A549 (cell line): ENCODE data around the gene CLTCL1. TPM values are rescaled to one million over a fixed set of nuclear protein-coding genes. Genes with fewer than 3 reads are reported as not detected.

ENCODE experiments used
- ATAC-seq, 2 experiments: fragments of 200-7000 bp in 1 of 2; fragments of >200 bp in 1 of 2; cut with Nextera tagmentation in 1 of 2; cut with Tn5 transposase in 1 of 2; 3 replicates each; pipeline versions ENCODE4 v1.8.0 to v1.9.1; 2018 to 2020; ENCODE audit warnings: mild to moderate bottlenecking in 1 of 2, moderate library complexity in 1 of 2
- CTCF ChIA-PET: fragments of 300-600 bp; sonication (Branson Sonifier 250); formaldehyde crosslinking; extraction: SDS; loops from one replicate; lab custom pipeline; 2021; ENCODE audit warnings: antibody characterized with exemption, inconsistent platforms; lab: Yijun Ruan, JAX
- POLR2A ChIA-PET: fragments of 350-600 bp; formaldehyde crosslinking; extraction: SDS; loops from one replicate; lab custom pipeline; 2021; ENCODE audit warnings: antibody characterized with exemption, inconsistent platforms; lab: Yijun Ruan, JAX
- DNase-seq, 2 experiments: peaks; one replicate each; pipeline versions ENCODE4 v3.0.0 to v3.0.0-alpha.2; 2011 to 2016; ENCODE audit warnings: low read depth in 1 of 2, low spot score in 1 of 2
- FAIRE-seq: peaks from 2 replicates; lab custom pipeline; 2011; peaks lifted over from hg19 to GRCh38; lab: Jason Lieb, UNC
- H3K27ac ChIP-seq, 2 experiments: fragments of >200 bp; sonication (Bioruptor Twin); formaldehyde crosslinking; 3 replicates each; pipeline ENCODE4 v1.5.1; 2016 to 2017
- H3K4me1 ChIP-seq: fragments of >200 bp; sonication (Bioruptor Twin); formaldehyde crosslinking; 3 replicates; pipeline ENCODE4 v1.6.1; 2016
- H3K4me2 ChIP-seq: fragments of >200 bp; sonication (Bioruptor Twin); formaldehyde crosslinking; 3 replicates; pipeline ENCODE4 v1.6.1; 2016
- H3K4me3 ChIP-seq: fragments of >200 bp; sonication (Bioruptor Twin); formaldehyde crosslinking; 3 replicates; pipeline ENCODE4 v1.5.1; 2016
- H3K9me3 ChIP-seq: fragments of >200 bp; sonication (Bioruptor Twin); formaldehyde crosslinking; 3 replicates; pipeline ENCODE4 v1.6.1; 2016
- ATOH8 ChIP-seq: fragments of 250-450 bp; sonication (Bioruptor Pico); IDR thresholded peaks from 2 replicates; pipeline ENCODE4 v1.5.0; 2020; ENCODE audit warnings: low read depth, mild to moderate bottlenecking, moderate library complexity
- BCL3 ChIP-seq: fragments of >200 bp; sonication (Bioruptor Twin); formaldehyde crosslinking; IDR thresholded peaks from 3 replicates; pipeline ENCODE4 v1.6.1; 2016
- BHLHE40 ChIP-seq: IDR thresholded peaks from 2 replicates; pipeline ENCODE4 v1.6.1; 2012; ENCODE audit warnings: low read depth, low read length, inconsistent platforms
- CBX8 ChIP-seq: fragments of 200-600 bp; sonication (generic); IDR thresholded peaks from 2 replicates; pipeline ENCODE4 v1.6.1; 2016
- FOSB ChIP-seq: fragments of 250-450 bp; sonication (Bioruptor Pico); IDR thresholded peaks from 2 replicates; pipeline ENCODE4 v1.5.0; 2020; ENCODE audit warnings: mild to moderate bottlenecking, moderate library complexity
- HEYL ChIP-seq: fragments of 250-450 bp; sonication (Bioruptor Pico); IDR thresholded peaks from 2 replicates; pipeline ENCODE4 v1.8.0; 2021; ENCODE audit warnings: mild to moderate bottlenecking, moderate library complexity
- HMGXB4 ChIP-seq: fragments of 250-450 bp; sonication (Bioruptor Pico); IDR thresholded peaks from 2 replicates; pipeline ENCODE4 v1.5.0; 2021; ENCODE audit warnings: mild to moderate bottlenecking, moderate library complexity, borderline replicate concordance
- HOXA7 ChIP-seq: fragments of 250-450 bp; sonication (Bioruptor Pico); IDR thresholded peaks from 2 replicates; pipeline ENCODE4 v1.5.0; 2020; ENCODE audit warnings: mild to moderate bottlenecking, moderate library complexity
- HOXB5 ChIP-seq: fragments of 250-450 bp; sonication (Bioruptor Pico); IDR thresholded peaks from 2 replicates; pipeline ENCODE4 v1.5.0; 2020; ENCODE audit warnings: mild to moderate bottlenecking, moderate library complexity
- JUN ChIP-seq, 2 experiments: fragments of >200 bp; sonication (Bioruptor Twin); formaldehyde crosslinking; IDR thresholded peaks; 2 replicates in 1 of 2; 3 replicates in 1 of 2; pipeline ENCODE4 v1.6.1; 2016 to 2017
- KDM1A ChIP-seq: fragments of 200-600 bp; sonication (generic); IDR thresholded peaks from 2 replicates; pipeline ENCODE4 v1.6.1; 2016; ENCODE audit warnings: low read depth, mild to moderate bottlenecking
- KDM5A ChIP-seq: fragments of 200-600 bp; sonication (generic); IDR thresholded peaks from 2 replicates; pipeline ENCODE4 v1.6.1; 2016; ENCODE audit warnings: antibody characterized with exemption, mild to moderate bottlenecking
- MAFK ChIP-seq: fragments of 450-650 bp; IDR thresholded peaks from 2 replicates; pipeline ENCODE4 v1.6.1; 2014; ENCODE audit not compliant: partially characterized antibody
- NFE2L2 ChIP-seq: fragments of 150-350 bp; conservative IDR thresholded peaks from 2 replicates; pipeline ENCODE4 v1.6.1; 2014; ENCODE audit warnings: low read length
- PBX3 ChIP-seq: IDR thresholded peaks from 2 replicates; pipeline ENCODE4 v1.6.1; 2012
- POLR2A ChIP-seq: IDR thresholded peaks from 2 replicates; pipeline ENCODE4 v1.6.1; 2012; ENCODE audit warnings: mild to moderate bottlenecking, low read length
- POLR2AphosphoS2 ChIP-seq: conservative IDR thresholded peaks from 2 replicates; pipeline ENCODE4 v1.6.1; 2012; ENCODE audit warnings: low read length, improper control_type of control experiment, inconsistent platforms
- RARB ChIP-seq: fragments of 250-450 bp; sonication (Bioruptor Pico); IDR thresholded peaks from 2 replicates; pipeline ENCODE4 v1.8.0; 2021; ENCODE audit warnings: mild to moderate bottlenecking, moderate library complexity
- RFX5 ChIP-seq: fragments of 450-650 bp; IDR thresholded peaks from 2 replicates; pipeline ENCODE4 v1.7.1; 2014; ENCODE audit warnings: antibody characterized with exemption, mild to moderate bottlenecking, moderate library complexity
- RNF2 ChIP-seq: fragments of 200-600 bp; sonication (generic); IDR thresholded peaks from 2 replicates; pipeline ENCODE4 v1.6.1; 2016; ENCODE audit warnings: low read depth, mild to moderate bottlenecking, antibody characterized with exemption, moderate library complexity, borderline replicate concordance
- SMC3 ChIP-seq: fragments of >200 bp; sonication (Bioruptor Twin); formaldehyde crosslinking; IDR thresholded peaks from 3 replicates; pipeline ENCODE4 v1.6.1; 2018; ENCODE audit warnings: inconsistent platforms
- TFCP2L1 ChIP-seq: fragments of 250-450 bp; sonication (Bioruptor Pico); IDR thresholded peaks from 2 replicates; pipeline ENCODE4 v1.5.0; 2021; ENCODE audit warnings: mild to moderate bottlenecking
- TP53 ChIP-seq: fragments of 250-450 bp; sonication (Bioruptor Pico); IDR thresholded peaks from 2 replicates; pipeline ENCODE4 v1.5.0; 2021; ENCODE audit warnings: mild to moderate bottlenecking, moderate library complexity
- USF2 ChIP-seq: fragments of 450-650 bp; IDR thresholded peaks from 2 replicates; pipeline ENCODE4 v1.6.1; 2014; ENCODE audit warnings: antibody characterized with exemption
- ZFP36 ChIP-seq: fragments of 450-650 bp; IDR thresholded peaks from 2 replicates; pipeline ENCODE4 v1.6.1; 2014; ENCODE audit warnings: borderline replicate concordance; ENCODE audit not compliant: partially characterized antibody
- WGBS: methylation state at CpG from one replicate; pipeline ENCODE4 v1.1.6; 2017; ENCODE audit errors: missing lambda C conversion rate; 5-methylcytosine and 5-hydroxymethylcytosine counted together
- polyA plus RNA-seq, 4 experiments: library from polyadenylated mRNA; depleted of rRNA in 3 of 4; stranded (reverse); fragments of >200 nt; fragmentation: RNase III in 1 of 4; extraction: RNeasy Plus Mini Kit Qiagen cat#74134 plus additional on column Dnase treatment in 1 of 4; gene quantifications; 2 replicates in 3 of 4; 3 replicates in 1 of 4; pipeline ENCODE4 v1.2.3, GENCODE V29; 2011 to 2017

Gene CLTCL1
- polyA plus RNA-seq, 2 of the 4 experiments (the other 2 are of a cell fraction), result 8.6 to 10.6 TPM

GRCh38 chr22:19183216-19183615 is 108.3 kb downstream of the CLTCL1 start:
- CTCF ChIA-PET, result interaction anchor here (1.0 to 2.9 kb wide), 3 partner anchors 9 to 184 kb away, joined by 4 to 7 read pairs (median 5); no protein-coding TSS in a partner anchor
- ATAC-seq, result no peak
- no CpG with 5 or more reads among the region's 9 CpGs for WGBS

GRCh38 chr22:19182472-19183157 is 108.9 kb downstream of the CLTCL1 start:
- 62% methylated on average over 9 of the region's 9 CpGs for whole genome bisulfite sequencing
- no peak overlapping the region for H3K4me2 ChIP-seq
- DNase-seq, result no peak
- H3K27ac ChIP-seq, result no peak overlapping the region
- POLR2A ChIA-PET, result no interaction called here
- no peak for TF ChIP-seq HOXB5 (CRISPR knock-in tag)
- TF ChIP-seq POLR2AphosphoS2, result no peak
- TF ChIP-seq BCL3, result no peak
- TF ChIP-seq ATOH8, result no peak
- no peak for TF ChIP-seq POLR2A
- no peak for TF ChIP-seq ZFP36
- no peak for TF ChIP-seq HMGXB4 (CRISPR knock-in tag)
- no peaks in the 10 kb centered on the region for H3K9me3 ChIP-seq
- H3K4me3 ChIP-seq, result no peak overlapping the region
- CTCF ChIA-PET, result interaction anchor here (1.0 to 2.9 kb wide), 2 partner anchors 17 to 184 kb away, joined by 4 to 7 read pairs; no protein-coding TSS in a partner anchor
- ATAC-seq, result no peak
- FAIRE-seq, result no peak
- no peaks in the 10 kb centered on the region; the same call in 2 of the 3 replicates for H3K4me1 ChIP-seq

More at GRCh38 chr22:19183216-19183615, 108.3 kb downstream of the CLTCL1 start:
- Histone ChIP-seq H3K4me1 (no peaks in the 10 kb centered on the region; the same call in 2 of the 3 replicates), H3K27ac (no peak overlapping the region), H3K4me2 (no peak overlapping the region), H3K9me3 (no peaks in the 10 kb centered on the region), H3K4me3 (no peak overlapping the region)
- no peak for FAIRE-seq
- POLR2A ChIA-PET, result no interaction called here
- no peak for TF ChIP-seq FOSB
- TF ChIP-seq BCL3, result no peak
- no peak for TF ChIP-seq NFE2L2
- no peak for TF ChIP-seq RNF2
- TF ChIP-seq POLR2A, result no peak
- TF ChIP-seq RARB (CRISPR knock-in tag), result no peak
- no peak for TF ChIP-seq SMC3
- no peak for TF ChIP-seq HEYL (CRISPR knock-in tag)
- TF ChIP-seq KDM5A, result no peak
- no peak for TF ChIP-seq BHLHE40
- no peak for DNase-seq

- H3K27ac ChIP-seq, result no peak overlapping the region
- DNase-seq (no peak), ATAC-seq (no peak), FAIRE-seq (no peak)
- CTCF ChIA-PET, result no interaction called here
- no peaks in the 10 kb centered on the region for H3K9me3 ChIP-seq
- peaks cover 6% of the 10 kb centered on the region for H3K4me1 ChIP-seq
- no peak overlapping the region for H3K4me3 ChIP-seq
- H3K4me2 ChIP-seq, result no peak overlapping the region
- POLR2A ChIA-PET, result no interaction called here
- 61% methylated on average over 3 of the region's 12 CpGs for WGBS
- no peak for TF ChIP-seq KDM5A
- TF ChIP-seq TFCP2L1 (CRISPR knock-in tag), result no peak
- no peak for TF ChIP-seq PBX3
- no peak for TF ChIP-seq RNF2
- no peak for TF ChIP-seq HOXA7
- TF ChIP-seq HEYL (CRISPR knock-in tag), result no peak
- no peak for TF ChIP-seq HOXB5 (CRISPR knock-in tag)
- no peak for TF ChIP-seq KDM1A
- no peak for TF ChIP-seq TP53
- TF ChIP-seq RFX5, result no peak
- no peak for TF ChIP-seq MAFK
- no peak for TF ChIP-seq CBX8
- TF ChIP-seq USF2, result no peak
- TF ChIP-seq JUN (IDR thresholded peaks at IDR 0.05), result no peak
- no peak for TF ChIP-seq BCL3
Measured at GRCh38 chr22:19181786-19182471, 109.6 kb downstream of the CLTCL1 start.
